ENCODE results near the gene FOXQ1.

GRCh38 chr6:1346101-1346500, 34.2 kb downstream of the FOXQ1 start:
- no peak for TF ChIP-seq CTCF (IDR thresholded peaks at IDR 0.05 in 4 of 5, conservative IDR thresholded peaks at IDR 0.05 in 1 of 5)
- no peak for TF ChIP-seq POLR2A (IDR thresholded peaks at IDR 0.05)

Measured in gastrocnemius medialis (tissue), 4 donors.